DOHH2 (cell line): ENCODE data around the gene ALAS1.

Experiments
- EZH2phosphoT487 ChIP-seq: fragments of 200-600 bp; sonication (generic); IDR thresholded peaks from 2 replicates; pipeline ENCODE4 v1.6.1; 2017; ENCODE audit warnings: borderline replicate concordance, mild to moderate bottlenecking, antibody characterized with exemption, low read length, moderate library complexity, mixed read lengths
- TF ChIP-seq, protein P1 (sequence below): fragments of 200-600 bp; sonication (generic); IDR thresholded peaks from one replicate; pipeline ENCODE4 v1.5.1; 2014; ENCODE audit warnings: antibody characterized with exemption, mild to moderate bottlenecking, low read depth, low read length; ENCODE audit not compliant: poor library complexity, severe bottlenecking

DNA sequence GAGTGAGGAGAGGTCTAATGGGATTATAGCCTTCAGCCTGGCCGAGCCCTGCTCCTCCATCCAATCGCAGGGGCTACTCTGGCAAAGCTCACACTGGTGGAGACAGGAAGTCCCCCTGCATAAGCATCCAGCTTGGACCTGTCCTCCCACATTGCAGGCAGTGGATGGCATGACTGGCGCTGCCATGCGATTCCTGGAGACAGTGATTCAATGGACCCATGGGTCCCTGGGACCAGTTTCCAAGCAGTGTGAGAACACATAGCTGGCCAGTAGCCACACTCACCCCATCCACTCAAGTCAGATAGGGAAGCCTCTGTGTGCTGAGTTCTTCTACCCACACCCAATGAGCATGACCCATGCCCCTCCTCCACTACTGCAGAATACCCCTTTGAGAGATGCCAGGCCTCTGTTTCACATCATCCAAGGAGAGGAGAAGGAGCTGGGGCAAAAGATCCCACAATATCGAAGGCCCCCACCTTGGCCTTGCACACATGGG lies 25.6 kb upstream of the ALAS1 start:
- TF ChIP-seq, protein P1, sequence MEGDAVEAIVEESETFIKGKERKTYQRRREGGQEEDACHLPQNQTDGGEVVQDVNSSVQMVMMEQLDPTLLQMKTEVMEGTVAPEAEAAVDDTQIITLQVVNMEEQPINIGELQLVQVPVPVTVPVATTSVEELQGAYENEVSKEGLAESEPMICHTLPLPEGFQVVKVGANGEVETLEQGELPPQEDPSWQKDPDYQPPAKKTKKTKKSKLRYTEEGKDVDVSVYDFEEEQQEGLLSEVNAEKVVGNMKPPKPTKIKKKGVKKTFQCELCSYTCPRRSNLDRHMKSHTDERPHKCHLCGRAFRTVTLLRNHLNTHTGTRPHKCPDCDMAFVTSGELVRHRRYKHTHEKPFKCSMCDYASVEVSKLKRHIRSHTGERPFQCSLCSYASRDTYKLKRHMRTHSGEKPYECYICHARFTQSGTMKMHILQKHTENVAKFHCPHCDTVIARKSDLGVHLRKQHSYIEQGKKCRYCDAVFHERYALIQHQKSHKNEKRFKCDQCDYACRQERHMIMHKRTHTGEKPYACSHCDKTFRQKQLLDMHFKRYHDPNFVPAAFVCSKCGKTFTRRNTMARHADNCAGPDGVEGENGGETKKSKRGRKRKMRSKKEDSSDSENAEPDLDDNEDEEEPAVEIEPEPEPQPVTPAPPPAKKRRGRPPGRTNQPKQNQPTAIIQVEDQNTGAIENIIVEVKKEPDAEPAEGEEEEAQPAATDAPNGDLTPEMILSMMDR = no peak
- TF ChIP-seq EZH2phosphoT487 = no peak
